AG10803 (cell line): Measurements from ENCODE around the gene GBGT1.
A peak's percentile ranks its signal among the peaks of the same experiment; 100 is the strongest.

ENCODE experiments used
- DNase-seq: peaks from one replicate; pipeline ENCODE4 v3.0.0; 2010; ENCODE audit warnings: low read depth
- H3K4me3 ChIP-seq: 2 replicates; pipeline ENCODE4 v1.5.1; 2011; ENCODE audit warnings: mild to moderate bottlenecking, low read length, control low read depth
- TF ChIP-seq, protein P1 (sequence below): conservative IDR thresholded peaks from 2 replicates; pipeline ENCODE4 v1.5.1; 2011; ENCODE audit warnings: mild to moderate bottlenecking, low read length, control low read depth, inconsistent platforms

GBGT1 gene

DNA sequence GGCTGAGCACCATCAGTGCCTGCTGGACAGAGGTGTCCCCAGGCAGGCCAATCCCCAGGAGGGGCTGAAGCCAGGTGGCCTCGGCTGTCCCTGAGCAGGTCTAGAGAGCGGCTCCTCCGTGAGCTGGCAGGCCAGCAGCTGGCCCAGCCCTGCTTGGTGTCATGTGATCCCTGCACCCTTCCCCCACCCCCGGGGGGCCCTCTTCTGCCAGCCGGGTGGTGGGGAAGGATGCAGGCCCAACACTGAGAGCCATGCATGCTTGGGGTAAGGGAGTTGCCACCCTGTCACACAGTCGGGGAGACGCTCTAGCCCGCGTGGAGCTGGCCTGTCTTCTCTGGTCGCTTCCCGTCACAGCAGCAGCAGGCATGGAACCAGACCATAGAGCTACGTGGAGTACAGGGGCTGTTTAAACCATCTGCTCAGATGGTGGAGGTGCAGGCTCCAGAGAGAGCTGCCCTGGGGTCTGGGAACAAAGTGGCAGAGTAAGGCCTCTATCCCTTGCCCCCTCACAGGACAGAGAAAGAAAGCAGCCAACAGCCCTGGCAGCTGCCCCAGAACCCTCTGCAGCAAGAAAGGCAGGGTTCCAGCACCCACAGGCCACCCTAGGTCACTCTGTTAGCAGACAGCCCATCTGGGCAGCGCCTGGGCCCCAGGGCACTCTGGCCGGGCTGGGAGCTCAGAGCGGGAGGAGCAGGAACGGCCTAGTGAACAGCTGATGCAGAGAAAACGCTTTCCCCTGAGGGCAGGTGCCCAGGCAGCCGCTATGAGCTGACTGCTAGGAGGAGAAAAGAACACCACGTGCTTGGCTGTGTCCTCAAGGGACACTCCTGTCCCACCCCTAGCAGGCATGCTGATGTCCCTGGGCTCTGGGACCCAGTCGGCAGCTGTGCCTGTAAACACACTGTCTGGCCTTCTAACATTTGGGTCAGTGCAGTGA lies 49.5 kb downstream of the GBGT1 start:
- TF ChIP-seq, protein P1, sequence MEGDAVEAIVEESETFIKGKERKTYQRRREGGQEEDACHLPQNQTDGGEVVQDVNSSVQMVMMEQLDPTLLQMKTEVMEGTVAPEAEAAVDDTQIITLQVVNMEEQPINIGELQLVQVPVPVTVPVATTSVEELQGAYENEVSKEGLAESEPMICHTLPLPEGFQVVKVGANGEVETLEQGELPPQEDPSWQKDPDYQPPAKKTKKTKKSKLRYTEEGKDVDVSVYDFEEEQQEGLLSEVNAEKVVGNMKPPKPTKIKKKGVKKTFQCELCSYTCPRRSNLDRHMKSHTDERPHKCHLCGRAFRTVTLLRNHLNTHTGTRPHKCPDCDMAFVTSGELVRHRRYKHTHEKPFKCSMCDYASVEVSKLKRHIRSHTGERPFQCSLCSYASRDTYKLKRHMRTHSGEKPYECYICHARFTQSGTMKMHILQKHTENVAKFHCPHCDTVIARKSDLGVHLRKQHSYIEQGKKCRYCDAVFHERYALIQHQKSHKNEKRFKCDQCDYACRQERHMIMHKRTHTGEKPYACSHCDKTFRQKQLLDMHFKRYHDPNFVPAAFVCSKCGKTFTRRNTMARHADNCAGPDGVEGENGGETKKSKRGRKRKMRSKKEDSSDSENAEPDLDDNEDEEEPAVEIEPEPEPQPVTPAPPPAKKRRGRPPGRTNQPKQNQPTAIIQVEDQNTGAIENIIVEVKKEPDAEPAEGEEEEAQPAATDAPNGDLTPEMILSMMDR = no peak
- no peak overlapping the region for H3K4me3 ChIP-seq
- DNase-seq = peak; percentile 49

DNA sequence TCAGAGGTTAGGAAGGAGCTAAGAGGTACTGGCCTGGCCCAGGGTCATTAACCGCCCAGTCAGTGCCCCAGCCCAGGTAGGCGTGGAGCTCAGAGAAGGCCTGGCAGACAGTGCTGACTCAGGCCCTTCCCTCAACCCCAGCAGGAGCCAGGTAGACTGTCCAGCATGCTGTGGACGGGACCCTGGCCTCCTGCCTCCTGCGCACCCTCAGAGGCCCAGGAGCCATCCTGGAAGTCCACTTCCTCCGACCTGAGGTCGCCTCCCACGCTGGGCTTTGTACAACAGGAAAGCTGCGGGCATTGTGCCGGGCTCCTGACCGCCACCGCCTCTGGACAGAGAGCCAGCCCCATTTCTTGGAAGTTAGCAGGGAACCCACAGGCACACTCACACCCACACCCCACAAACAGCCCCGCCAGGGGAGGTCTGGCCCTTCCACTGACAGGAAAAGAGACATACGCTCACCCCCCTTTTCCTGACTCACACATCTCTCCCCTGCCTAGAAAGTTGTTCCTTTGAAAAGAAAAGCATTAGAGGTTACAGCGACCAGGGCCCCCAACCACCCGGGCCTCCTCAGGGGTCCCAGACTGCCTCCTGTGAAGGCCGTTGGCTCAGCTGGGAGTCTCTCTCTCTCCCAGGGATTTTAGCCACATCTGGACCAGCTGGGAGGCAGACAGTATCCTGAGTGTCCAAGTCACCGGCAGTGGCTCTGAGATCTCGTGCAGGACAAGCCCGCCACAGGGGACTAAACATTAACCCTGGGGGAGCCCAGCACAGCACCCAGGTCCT lies 50.4 kb downstream of the GBGT1 start:
- TF ChIP-seq, protein P1 = 0 out of 2 replicates have a peak, but pooled peaks have one; percentile 2
- DNase-seq = peak; percentile 66
- H3K4me3 ChIP-seq = no peak overlapping the region

DNA sequence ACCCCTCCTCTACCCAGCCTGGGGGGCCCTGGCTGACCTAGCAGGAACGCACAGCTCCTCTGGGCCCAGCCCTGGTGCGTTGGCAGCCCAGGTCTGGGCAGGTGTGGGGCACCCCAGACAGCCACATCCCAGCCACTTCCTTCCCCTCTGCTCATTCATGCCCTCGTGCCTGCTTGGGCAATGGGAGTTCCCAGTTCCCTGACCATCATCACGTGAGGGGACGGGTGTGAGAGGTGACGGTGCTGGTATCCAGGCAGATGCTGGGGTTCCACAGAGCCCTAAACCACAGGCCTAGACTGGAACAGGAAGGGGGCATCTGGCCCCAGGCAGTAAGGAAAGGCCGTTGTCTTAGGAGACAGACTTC lies 51.1 kb downstream of the GBGT1 start:
- no peak for DNase-seq
- no peak overlapping the region for H3K4me3 ChIP-seq
- TF ChIP-seq, protein P1 = no peak

DNA sequence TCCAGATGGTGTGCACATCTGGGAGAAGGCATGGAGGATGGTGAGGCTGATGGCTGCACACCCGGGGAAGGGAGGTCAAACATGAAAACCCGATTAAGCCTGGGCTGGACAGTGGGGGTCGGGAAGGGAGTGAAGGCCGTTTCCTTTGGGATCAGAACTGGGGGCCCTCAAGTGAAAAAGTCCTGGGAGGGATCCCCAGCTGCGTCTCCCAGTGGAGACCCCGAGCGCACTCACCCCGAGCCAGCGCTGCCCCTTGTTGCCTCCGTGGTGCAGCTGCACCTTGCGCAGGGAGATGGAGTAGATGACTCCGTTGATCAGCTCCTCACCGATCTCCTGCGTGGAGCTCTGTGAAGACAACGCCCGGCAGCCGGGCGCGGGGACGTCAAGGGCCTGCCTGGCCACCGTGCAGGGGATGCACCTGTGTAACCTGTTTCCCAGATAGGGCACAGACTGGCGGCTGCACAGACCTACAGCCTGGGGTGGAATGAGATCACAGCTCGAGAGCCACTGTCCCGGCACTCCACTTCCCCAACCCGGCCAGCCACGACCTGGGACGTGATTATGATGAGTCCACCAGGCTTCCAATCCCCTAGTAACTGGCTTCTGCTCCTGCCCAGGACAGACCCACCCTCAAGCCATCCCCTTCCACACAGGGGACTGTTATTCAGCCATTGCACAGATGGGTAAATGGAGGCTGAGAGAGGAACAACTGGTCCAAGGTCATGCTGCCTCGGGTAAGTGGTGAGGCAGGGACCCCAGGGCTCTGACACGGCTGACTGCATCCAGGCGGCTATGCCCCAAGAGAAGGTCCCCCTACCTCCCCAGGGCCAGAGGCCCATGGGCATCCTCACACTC lies 51.7 kb downstream of the GBGT1 start:
- no peak for DNase-seq
- TF ChIP-seq, protein P1 = no peak
- H3K4me3 ChIP-seq = no peak overlapping the region

DNA sequence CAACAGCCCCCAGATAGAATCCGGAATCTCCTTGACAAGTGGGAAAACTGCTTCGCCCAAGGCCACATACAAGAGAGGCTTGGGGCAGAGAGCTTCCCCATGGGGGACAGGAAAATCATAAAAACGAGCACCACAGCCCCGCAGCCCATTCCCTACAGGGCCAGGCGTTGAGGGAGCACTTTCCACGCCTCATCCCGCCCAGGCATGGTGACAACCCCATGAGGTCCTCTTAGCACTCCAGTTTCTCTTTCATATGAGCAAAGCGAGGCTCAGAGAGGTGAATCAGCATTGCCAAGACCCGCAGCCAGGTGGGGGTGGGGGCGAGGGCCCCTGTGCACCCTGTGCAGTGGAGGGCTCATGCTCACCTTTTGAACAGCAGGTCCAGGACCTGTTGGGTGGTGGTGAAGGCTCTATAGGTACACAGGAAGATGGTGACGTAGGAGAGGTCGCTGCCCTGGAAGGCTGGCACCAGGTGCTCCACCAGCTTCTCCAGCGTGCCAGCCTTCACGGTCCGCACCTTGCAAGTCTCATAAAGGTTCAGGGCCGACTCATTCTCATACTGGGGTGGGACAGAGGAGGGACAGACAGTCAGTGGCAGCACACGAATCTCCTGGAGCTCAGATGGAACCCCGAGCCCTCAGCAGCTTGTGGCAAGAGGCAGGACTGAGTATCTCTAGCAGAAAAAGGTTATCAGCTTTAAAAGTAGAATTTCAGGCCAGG lies 53.6 kb downstream of the GBGT1 start:
- TF ChIP-seq, protein P1 = no peak
- H3K4me3 ChIP-seq = no peak overlapping the region
- no peak for DNase-seq
